Measurements from ENCODE around the gene SNED1. TPM values are rescaled to one million over a fixed set of nuclear protein-coding genes. Genes with fewer than 3 reads are reported as not detected.

SNED1 gene
- total and polyA plus RNA-seq, 4 donors: 0.65 to 18.1 (median 2.8) TPM

DNA sequence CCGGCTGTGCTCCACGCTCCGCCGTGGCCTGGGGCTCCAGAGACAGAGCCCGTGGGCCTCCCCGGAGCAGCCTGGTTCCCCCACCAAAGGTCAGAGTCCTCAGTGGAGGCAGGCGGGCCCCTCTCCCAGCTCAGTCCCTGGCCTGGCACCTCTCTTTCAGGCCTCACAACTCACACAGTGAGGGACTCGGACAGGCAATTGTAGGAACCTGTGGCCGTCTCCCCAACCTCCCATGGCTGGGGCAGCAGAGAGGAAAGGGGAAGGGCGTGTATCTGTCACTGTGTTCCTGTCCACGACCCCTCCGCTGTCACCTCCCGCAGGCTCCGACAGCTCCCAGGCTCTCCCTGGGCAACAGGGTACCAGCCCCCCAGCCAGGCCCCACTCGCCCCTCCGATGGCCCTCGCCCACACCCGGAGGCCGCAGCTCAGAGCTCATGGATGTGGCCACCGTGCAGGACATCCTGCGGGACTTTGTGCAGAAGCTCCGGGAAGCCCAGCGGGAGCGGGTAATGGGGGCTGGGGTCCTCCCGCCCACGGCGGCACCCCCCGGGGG is 32.4 kb upstream of the SNED1 start:
- WGBS: 83% methylated on average over 28 of the region's 28 CpGs

DNA sequence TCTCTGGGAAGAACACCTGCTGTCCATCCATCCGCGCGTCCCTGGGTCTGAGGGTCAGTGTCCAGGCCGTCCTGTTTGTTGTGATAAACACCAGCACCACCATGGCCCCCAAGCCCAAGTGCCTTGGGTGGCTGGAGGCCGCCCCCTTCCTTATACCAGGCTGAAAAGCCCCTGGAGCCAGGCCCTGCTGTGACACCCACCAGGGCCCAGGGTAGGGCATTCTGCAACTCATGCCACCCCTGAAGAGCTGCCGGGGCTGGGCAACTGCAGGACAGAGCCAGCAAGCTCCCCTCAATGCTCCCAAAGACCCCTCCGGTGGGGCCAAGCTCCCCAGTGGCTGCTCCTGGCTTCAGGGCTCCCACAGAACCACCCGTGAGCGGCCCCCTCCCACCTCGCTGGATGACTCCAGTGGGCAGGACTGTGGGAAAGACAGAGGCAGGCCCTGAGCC is 31.9 kb upstream of the SNED1 start:
- Histone ChIP-seq H3K27me3 (ENCODE audit: control insufficient read depth in 4 of 4, insufficient read depth in 4 of 4, low read length in 3 of 4) (no peaks in the 10 kb centered on the region), H3K9ac (ENCODE audit: low read depth in 1 of 2, low read length in 2 of 2) (no peak overlapping the region), H3K9me3 (ENCODE audit: control insufficient read depth in 4 of 4, low read length in 3 of 4) (no peaks in the 10 kb centered on the region), H3K27ac (ENCODE audit: low read depth in 1 of 2, low read length in 2 of 2) (no peak overlapping the region), H3K4me3 (ENCODE audit: low read depth in 1 of 3, low read length in 3 of 3) (peak overlapping the region in 1 of 3 donors; percentile 1), H3K4me1 (ENCODE audit: control insufficient read depth in 4 of 4, insufficient read depth in 4 of 4, low read length in 3 of 4) (peaks cover 0 to 30% (median 14%) of the 10 kb centered on the region in 4 donors), H3K36me3 (ENCODE audit: control insufficient read depth in 4 of 4, insufficient read depth in 3 of 4, low read depth in 1 of 4, low read length in 3 of 4) (no peaks in the 10 kb centered on the region)
- DNase-seq (ENCODE audit: low spot score): no peak
- WGBS: 94% methylated on average over 10 of the region's 10 CpGs
- no peak for TF ChIP-seq TAF1 (conservative IDR thresholded peaks at IDR 0.05)

More for the DNA sequence above, 32.4 kb upstream of the SNED1 start:
- Histone ChIP-seq H3K36me3 (ENCODE audit: control insufficient read depth in 4 of 4, insufficient read depth in 3 of 4, low read depth in 1 of 4, low read length in 3 of 4) (no peaks in the 10 kb centered on the region), H3K9ac (ENCODE audit: low read depth in 1 of 2, low read length in 2 of 2) (no peak overlapping the region), H3K27ac (ENCODE audit: low read depth in 1 of 2, low read length in 2 of 2) (no peak overlapping the region), H3K9me3 (ENCODE audit: control insufficient read depth in 4 of 4, low read length in 3 of 4) (no peaks in the 10 kb centered on the region), H3K4me1 (ENCODE audit: control insufficient read depth in 4 of 4, insufficient read depth in 4 of 4, low read length in 3 of 4) (peaks cover 0 to 35% (median 19%) of the 10 kb centered on the region in 4 donors), H3K27me3 (ENCODE audit: control insufficient read depth in 4 of 4, insufficient read depth in 4 of 4, low read length in 3 of 4) (no peaks in the 10 kb centered on the region), H3K4me3 (ENCODE audit: low read depth in 1 of 3, low read length in 3 of 3) (peak overlapping the region in 1 of 3 donors; percentile 1)
- TF ChIP-seq RXRA (IDR thresholded peaks at IDR 0.05): no peak
- TF ChIP-seq RAD21 (IDR thresholded peaks at IDR 0.05): no peak
- no peak for TF ChIP-seq YY1 (IDR thresholded peaks at IDR 0.05)
- no peak for TF ChIP-seq GABPA (IDR thresholded peaks at IDR 0.05 in 1 of 2, conservative IDR thresholded peaks at IDR 0.05 in 1 of 2)
- TF ChIP-seq, protein P1, sequence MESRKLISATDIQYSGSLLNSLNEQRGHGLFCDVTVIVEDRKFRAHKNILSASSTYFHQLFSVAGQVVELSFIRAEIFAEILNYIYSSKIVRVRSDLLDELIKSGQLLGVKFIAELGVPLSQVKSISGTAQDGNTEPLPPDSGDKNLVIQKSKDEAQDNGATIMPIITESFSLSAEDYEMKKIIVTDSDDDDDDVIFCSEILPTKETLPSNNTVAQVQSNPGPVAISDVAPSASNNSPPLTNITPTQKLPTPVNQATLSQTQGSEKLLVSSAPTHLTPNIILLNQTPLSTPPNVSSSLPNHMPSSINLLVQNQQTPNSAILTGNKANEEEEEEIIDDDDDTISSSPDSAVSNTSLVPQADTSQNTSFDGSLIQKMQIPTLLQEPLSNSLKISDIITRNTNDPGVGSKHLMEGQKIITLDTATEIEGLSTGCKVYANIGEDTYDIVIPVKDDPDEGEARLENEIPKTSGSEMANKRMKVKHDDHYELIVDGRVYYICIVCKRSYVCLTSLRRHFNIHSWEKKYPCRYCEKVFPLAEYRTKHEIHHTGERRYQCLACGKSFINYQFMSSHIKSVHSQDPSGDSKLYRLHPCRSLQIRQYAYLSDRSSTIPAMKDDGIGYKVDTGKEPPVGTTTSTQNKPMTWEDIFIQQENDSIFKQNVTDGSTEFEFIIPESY (IDR thresholded peaks at IDR 0.05): no peak
- TF ChIP-seq EGR1 (IDR thresholded peaks at IDR 0.05; ENCODE audit: low read depth in 2 of 2): no peak
- no peak for TF ChIP-seq TAF1 (conservative IDR thresholded peaks at IDR 0.05)
- TF ChIP-seq HNF4G (IDR thresholded peaks at IDR 0.05): no peak
- TF ChIP-seq, protein P2, sequence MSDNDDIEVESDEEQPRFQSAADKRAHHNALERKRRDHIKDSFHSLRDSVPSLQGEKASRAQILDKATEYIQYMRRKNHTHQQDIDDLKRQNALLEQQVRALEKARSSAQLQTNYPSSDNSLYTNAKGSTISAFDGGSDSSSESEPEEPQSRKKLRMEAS (IDR thresholded peaks at IDR 0.05): no peak
- TF ChIP-seq NR2F2 (IDR thresholded peaks at IDR 0.05): no peak
- TF ChIP-seq JUND (IDR thresholded peaks at IDR 0.05): no peak
- no peak for DNase-seq (ENCODE audit: low spot score)

DNA sequence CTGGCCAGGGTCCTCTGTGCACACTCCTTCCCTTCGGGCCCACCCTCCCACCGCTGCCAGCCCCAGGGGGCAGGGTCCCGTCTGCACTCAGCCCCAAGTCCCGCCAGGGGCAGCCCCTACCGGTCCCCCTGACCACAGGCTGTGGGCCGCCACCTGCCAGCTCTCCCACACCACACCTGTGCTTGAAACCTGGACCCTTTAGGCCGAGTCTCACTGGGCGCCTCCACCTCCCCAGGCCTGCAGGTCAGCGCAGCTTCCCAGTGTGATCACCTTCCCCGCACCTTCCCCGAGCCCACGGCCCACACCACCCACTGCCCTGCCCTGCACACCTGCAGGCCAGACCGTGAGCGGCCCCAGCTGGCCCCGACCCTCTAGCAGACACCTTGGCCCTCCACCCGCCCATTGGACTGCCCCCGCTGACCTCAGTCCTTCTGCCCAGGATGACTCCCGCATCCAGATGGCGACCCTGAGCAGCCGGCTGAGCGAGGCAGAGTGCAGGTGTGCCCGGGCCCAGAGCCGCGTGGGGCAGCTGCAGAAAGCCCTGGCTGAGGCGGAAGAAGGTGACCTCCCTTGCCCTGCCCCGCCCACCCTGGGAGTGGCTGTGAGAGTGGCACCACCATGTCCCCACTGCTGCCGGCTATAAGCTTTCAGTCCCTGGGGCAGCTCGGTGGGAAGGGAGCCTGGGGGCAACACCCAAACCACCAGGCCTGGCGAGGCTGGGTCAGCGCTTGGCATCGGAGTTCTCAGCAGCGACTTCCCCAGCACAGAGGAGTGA is 31.3 kb upstream of the SNED1 start:
- H3K27ac ChIP-seq (ENCODE audit: low read depth in 1 of 2, low read length in 2 of 2): no peak overlapping the region
- TF ChIP-seq YY1 (IDR thresholded peaks at IDR 0.05) (no peak), GABPA (IDR thresholded peaks at IDR 0.05 in 1 of 2, conservative IDR thresholded peaks at IDR 0.05 in 1 of 2) (no peak), NR2F2 (IDR thresholded peaks at IDR 0.05) (no peak), RAD21 (IDR thresholded peaks at IDR 0.05) (no peak), JUND (IDR thresholded peaks at IDR 0.05) (no peak), EGR1 (IDR thresholded peaks at IDR 0.05; ENCODE audit: low read depth in 2 of 2) (no peak)
- TF ChIP-seq, protein P3, sequence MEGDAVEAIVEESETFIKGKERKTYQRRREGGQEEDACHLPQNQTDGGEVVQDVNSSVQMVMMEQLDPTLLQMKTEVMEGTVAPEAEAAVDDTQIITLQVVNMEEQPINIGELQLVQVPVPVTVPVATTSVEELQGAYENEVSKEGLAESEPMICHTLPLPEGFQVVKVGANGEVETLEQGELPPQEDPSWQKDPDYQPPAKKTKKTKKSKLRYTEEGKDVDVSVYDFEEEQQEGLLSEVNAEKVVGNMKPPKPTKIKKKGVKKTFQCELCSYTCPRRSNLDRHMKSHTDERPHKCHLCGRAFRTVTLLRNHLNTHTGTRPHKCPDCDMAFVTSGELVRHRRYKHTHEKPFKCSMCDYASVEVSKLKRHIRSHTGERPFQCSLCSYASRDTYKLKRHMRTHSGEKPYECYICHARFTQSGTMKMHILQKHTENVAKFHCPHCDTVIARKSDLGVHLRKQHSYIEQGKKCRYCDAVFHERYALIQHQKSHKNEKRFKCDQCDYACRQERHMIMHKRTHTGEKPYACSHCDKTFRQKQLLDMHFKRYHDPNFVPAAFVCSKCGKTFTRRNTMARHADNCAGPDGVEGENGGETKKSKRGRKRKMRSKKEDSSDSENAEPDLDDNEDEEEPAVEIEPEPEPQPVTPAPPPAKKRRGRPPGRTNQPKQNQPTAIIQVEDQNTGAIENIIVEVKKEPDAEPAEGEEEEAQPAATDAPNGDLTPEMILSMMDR (IDR thresholded peaks at IDR 0.05; ENCODE audit: low read depth, low read length, missing input control): no peak
- TF ChIP-seq, protein P1 (IDR thresholded peaks at IDR 0.05): no peak
- TF ChIP-seq, protein P2 (IDR thresholded peaks at IDR 0.05): no peak

More for the DNA sequence above, 31.3 kb upstream of the SNED1 start:
- Histone ChIP-seq H3K9me3 (ENCODE audit: control insufficient read depth in 4 of 4, low read length in 3 of 4) (no peaks in the 10 kb centered on the region), H3K9ac (ENCODE audit: low read depth in 1 of 2, low read length in 2 of 2) (no peak overlapping the region), H3K4me3 (ENCODE audit: low read depth in 1 of 3, low read length in 3 of 3) (peak overlapping the region in 1 of 3 donors; percentile 1), H3K4me1 (ENCODE audit: control insufficient read depth in 4 of 4, insufficient read depth in 4 of 4, low read length in 3 of 4) (peaks cover 0 to 25% (median 11%) of the 10 kb centered on the region in 4 donors), H3K27me3 (ENCODE audit: control insufficient read depth in 4 of 4, insufficient read depth in 4 of 4, low read length in 3 of 4) (no peaks in the 10 kb centered on the region), H3K36me3 (ENCODE audit: control insufficient read depth in 4 of 4, insufficient read depth in 3 of 4, low read depth in 1 of 4, low read length in 3 of 4) (no peaks in the 10 kb centered on the region)
- DNase-seq (ENCODE audit: low spot score): no peak
- 86% methylated on average over 32 of the region's 32 CpGs for WGBS
